Measurements from ENCODE around the gene FLOT1.
"Not testable (repeated sequence)": the region's sequence is repeated elsewhere in the genome, so short reads cannot be mapped to it uniquely, and the experiment has no call there.

The FLOT1 gene

DNA sequence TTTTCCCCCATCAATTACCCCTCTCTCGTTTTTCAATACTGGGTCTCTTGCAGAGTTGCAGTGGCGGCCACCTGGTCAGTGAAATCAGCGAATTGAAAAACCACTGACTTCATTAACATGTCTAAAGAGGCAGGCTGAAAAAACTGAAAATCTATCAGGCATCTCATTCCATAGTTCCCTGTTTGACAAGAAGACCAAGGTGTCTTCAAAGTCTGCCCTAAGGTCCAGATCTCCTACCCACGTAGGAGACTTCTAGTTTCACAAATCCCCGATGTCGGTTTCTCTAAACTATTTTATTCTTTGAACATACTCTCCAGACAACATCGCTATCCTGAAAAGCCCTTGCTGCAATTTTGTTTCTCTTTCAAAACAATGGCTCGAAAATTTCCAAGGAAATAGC lies 23.1 kb downstream of the FLOT1 start:
- Histone ChIP-seq H3K36me3 (replicated peaks) (peaks cover 33% of the 10 kb centered on the region), H3K27ac (peak overlapping the region; percentile 50), H3K27me3 (replicated peaks) (no peaks in the 10 kb centered on the region), H3K4me3 (ENCODE audit: low read depth, low read length) (peak overlapping the region; percentile 77)
- TF ChIP-seq CTCF (IDR thresholded peaks at IDR 0.05; ENCODE audit: low read depth, low read length, missing control alignments), result no peak
- in situ Hi-C loops (cut with HindIII; ENCODE audit: low pct_ligation_motif_present, low sequenced_read_pairs), result no loop called here
- no peak for DNase-seq

DNA sequence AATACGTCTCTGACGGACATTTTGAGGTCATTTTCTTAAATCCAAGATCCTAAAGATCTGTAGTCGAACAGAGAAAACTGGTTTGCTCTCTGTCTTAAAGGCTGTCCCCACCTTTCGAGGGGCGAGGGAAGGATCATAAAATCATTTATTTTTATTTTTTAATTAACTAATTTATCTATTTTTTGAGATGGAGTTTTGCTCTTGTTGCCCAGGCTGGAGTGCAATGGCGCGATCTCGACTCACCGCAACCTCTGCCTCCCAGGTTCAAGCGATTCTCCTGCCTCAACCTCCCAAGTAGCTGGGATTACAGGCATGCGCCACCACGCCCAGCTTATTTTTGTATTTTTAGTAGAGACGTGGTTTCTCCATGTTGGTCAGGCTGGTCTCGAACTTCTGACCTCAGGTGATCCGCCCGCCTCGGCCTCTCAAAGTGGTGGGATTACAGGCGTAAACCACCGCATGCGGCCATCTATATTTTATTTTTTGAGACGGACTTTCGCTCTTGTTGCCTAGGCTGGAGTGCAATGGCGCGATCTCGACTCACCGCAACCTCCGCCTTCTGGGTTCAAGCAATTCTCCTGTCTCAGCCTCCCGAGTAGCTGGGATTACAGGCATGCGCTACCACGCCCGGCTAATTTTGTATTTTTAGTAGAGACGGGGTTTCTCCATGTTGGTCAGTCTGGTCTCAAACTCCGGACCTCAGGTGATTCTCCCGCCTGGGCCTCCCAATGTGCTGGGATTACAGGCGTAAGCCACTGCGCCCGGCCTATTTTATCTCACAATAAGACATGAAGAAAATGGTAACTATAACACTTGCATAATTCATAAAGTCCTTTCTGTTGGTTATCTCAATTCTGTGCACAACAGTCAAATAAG lies 24.4 kb downstream of the FLOT1 start:
- H3K27me3 ChIP-seq (replicated peaks); DNase-seq; in situ Hi-C loops (cut with HindIII; ENCODE audit: low pct_ligation_motif_present, low sequenced_read_pairs): not testable (repeated sequence)
- H3K4me3 ChIP-seq (ENCODE audit: low read depth, low read length), result peak overlapping the region; percentile 22
- H3K27ac ChIP-seq, result peak overlapping the region; percentile 88
- H3K36me3 ChIP-seq (replicated peaks), result peaks cover 24% of the 10 kb centered on the region

- in situ Hi-C loops (cut with HindIII; ENCODE audit: low pct_ligation_motif_present, low sequenced_read_pairs), result no loop called here
- TF ChIP-seq CTCF (IDR thresholded peaks at IDR 0.05; ENCODE audit: low read depth, low read length, missing control alignments), result peak; percentile 47
- no peaks in the 10 kb centered on the region for H3K27me3 ChIP-seq (replicated peaks)
- H3K4me3 ChIP-seq (ENCODE audit: low read depth, low read length), result peak within 1 kb of the TSS; percentile 76
- peak; percentile 100 for DNase-seq
- H3K36me3 ChIP-seq (replicated peaks), result peaks cover 24% of the 10 kb centered on the region
- peak within 1 kb of the TSS; percentile 93 for H3K27ac ChIP-seq
These were observed 25.2 kb downstream of the FLOT1 start, which contains the start of gene MDC1 for GRCh38 chr6:30717129-30717844. Gene MDC1 (minus strand): TSS chr6:30717281. CDS start chr6:30715175, 2,106 bp downstream.

- peaks cover 20% of the 10 kb centered on the region for H3K36me3 ChIP-seq (replicated peaks)
- H3K27ac ChIP-seq, result peak overlapping the region; percentile 93
- H3K4me3 ChIP-seq (ENCODE audit: low read depth, low read length), result peak overlapping the region; percentile 76
- no peak for DNase-seq
- TF ChIP-seq CTCF (IDR thresholded peaks at IDR 0.05; ENCODE audit: low read depth, low read length, missing control alignments), result no peak
- H3K27me3 ChIP-seq (replicated peaks), result no peaks in the 10 kb centered on the region
- in situ Hi-C loops (cut with HindIII; ENCODE audit: low pct_ligation_motif_present, low sequenced_read_pairs), result no loop called here
These were observed 25.7 kb downstream of the FLOT1 start for GRCh38 chr6:30716879-30717128.

DNA sequence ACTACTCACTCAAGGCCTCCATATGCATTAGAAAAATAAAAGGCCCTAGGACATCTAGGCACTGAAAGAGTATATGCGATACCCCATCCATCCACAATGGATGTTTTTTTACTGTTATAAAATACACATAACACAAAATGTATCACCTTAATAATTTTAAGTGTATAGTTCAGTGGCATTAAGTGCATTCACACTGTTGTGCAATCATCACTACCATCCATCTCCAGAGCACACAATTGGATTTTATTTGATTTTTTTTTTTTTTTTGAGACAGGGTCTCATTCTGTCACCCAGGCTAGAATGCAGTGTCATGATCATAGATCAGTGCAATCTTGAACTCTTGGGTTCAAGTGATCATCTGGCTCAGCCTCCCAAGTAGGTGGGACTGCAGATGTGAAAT lies 28.2 kb downstream of the FLOT1 start:
- Histone ChIP-seq H3K4me3 (ENCODE audit: low read depth, low read length) (no peak overlapping the region), H3K27me3 (replicated peaks) (no peaks in the 10 kb centered on the region), H3K36me3 (replicated peaks) (peaks cover 22% of the 10 kb centered on the region), H3K27ac (no peak overlapping the region)
- in situ Hi-C loops (cut with HindIII; ENCODE audit: low pct_ligation_motif_present, low sequenced_read_pairs), result no loop called here
- TF ChIP-seq CTCF (IDR thresholded peaks at IDR 0.05; ENCODE audit: low read depth, low read length, missing control alignments), result no peak
- DNase-seq, result no peak

DNA sequence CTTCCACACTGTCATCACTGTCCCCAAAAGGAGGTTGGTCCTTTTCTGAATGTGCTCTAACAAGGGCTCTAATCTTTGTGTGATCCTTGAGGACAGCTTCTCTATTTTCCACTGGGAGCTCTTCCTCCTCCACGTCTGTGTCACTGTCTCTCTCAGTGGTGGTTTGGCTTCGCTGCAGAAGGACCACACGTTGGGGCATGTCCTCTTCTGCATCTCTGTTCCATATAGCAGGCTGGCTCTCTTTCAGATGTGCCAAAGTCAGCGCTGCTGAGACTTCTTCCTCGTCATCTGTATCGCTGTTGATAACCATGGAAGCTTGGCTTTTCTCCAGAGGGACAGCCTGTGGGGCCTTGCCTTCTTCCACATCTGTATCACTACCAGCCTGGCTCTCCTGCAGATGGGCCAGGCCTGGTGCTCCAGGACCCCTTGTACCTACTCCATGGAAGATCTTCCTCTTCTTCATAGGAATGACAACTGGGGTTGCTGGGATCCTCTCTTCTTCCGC lies 30.0 kb downstream of the FLOT1 start:
- H3K4me3 ChIP-seq (ENCODE audit: low read depth, low read length), result no peak overlapping the region
- no peak for TF ChIP-seq CTCF (IDR thresholded peaks at IDR 0.05; ENCODE audit: low read depth, low read length, missing control alignments)
- H3K36me3 ChIP-seq (replicated peaks), result peaks cover 25% of the 10 kb centered on the region
- no peaks in the 10 kb centered on the region for H3K27me3 ChIP-seq (replicated peaks)
- H3K27ac ChIP-seq, result no peak overlapping the region
- in situ Hi-C loops (cut with HindIII; ENCODE audit: low pct_ligation_motif_present, low sequenced_read_pairs), result no loop called here
- DNase-seq, result no peak

Data from brain microvascular endothelial cell (primary cell).